Activated CD8-positive, alpha-beta memory T cell treated with anti-CD3 and anti-CD28 coated beads for 24 hours (primary cell): ENCODE measurements around the gene SHLD3.
"Not testable (repeated sequence)": the region's sequence is repeated elsewhere in the genome, so short reads cannot be mapped to it uniquely, and the experiment has no call there.

Experiments
- DNase-seq: peaks from one replicate; pipeline ENCODE4 v3.0.0-alpha.2; 2020

The SHLD3 gene

DNA sequence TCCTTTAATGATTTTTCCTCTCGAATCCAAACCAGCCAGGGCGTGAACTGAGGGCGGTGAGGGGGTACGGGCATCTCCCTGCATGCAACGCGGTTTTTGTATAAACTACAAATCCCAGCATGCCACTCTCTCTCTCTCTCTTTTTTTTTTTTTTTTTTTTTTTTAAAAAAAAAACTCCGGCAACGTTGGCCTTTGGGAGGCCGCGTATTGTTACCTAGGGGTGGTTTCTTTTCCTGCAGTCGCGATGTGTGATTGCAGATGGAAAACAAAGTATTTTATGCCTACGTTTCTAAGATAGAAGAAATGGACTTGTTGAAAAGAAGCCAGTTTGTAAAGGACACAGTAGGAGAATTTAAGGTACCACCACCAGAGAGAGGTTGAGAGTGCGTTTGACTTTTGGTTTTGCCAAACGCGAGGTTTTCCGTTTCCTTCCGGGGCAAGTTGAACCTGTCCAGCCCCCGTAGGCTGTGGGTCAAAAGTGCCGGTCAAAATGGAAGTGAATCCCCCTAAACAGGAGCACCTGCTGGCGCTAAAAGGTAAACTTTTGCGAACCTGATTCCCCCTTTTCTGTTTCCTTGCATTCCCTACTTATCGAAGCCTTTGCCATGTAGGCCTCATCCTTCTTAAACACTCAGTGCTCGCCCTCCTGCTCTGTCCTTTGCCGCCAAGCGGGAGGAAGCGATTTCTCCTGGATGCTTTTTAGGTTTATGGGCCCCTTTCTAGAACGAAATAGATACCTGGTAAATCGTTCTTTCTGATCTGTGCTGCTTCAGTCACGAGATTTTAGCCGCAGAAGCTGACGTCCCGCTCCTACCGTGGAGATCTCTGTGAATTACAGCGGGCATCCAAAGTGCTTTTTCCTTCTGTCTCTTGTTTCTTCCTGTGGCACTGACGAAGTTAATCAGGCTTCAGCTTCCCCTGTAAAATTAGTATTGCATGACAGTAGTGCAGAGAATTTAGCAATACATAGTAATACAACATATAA, at the start of gene SHLD3, which contains the start of gene TRAPPC13:
Gene SHLD3 (plus strand): TSS at position 457 of the 985 bp plus-strand sequence. CDS start 4,561 bp downstream, outside the sequence.
Gene TRAPPC13 (plus strand): TSS at position 457 of the 985 bp plus-strand sequence. CDS start 34 bp downstream, at position 491.
- DNase-seq, result peak; percentile 86

GRCh38 chr5:65577141-65577540, 47.7 kb upstream of the SHLD3 start:
- DNase-seq, result no peak

- no peak for DNase-seq
Observed at GRCh38 chr5:65588694-65589093, 36.1 kb upstream of the SHLD3 start.

DNA sequence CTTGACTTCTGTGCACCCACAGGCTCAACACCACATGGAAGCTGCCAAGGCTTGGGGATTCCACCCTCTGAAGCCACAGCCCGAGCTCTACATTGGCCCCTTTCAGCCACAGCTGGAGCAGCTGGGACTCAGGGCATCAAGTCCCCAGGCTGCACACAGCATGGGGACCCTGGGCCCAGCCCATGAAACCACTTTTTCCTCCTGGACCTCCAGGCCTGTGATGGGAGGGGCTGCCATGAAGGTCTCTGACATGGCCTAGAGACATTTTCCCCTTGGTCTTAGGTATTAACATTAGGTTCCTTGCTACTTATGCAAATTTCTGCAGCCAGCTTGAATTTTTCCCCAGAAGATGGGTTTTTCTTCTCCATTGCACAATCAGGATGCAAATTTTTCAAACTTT, 23.1 kb upstream of the SHLD3 start:
- not testable (repeated sequence) for DNase-seq

GRCh38 chr5:65611524-65611923, 13.3 kb upstream of the SHLD3 start:
- DNase-seq, result no peak

DNA sequence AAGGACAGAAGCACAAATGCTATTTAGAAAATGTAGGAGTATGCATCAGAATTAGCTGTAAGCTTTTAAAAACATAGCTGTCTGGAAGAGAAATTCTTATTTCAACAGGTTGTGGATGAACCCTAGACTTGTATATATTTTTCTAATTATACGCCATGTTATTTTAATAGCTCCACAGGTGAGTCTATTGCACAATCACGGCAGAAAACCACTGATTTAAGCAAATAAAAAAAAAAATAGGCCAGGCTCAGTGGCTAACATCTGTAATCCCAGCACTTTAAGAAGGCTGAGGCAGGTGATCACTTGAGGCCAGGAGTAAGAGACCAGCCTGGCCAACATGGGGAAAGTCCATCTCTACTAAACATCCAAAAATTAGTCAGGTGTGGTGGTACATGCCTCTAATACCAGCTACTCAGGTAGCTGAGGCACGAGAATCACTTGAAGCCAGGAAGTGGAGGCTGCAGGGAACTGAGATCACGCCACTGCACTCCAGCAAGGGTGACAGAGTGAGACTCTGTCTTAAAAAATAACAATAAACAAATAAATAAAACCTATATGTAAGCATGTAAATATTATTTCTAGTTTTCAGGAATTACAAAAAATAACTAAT, 12.4 kb upstream of the SHLD3 start:
- no peak for DNase-seq

GRCh38 chr5:65620021-65620420, 4.8 kb upstream of the SHLD3 start:
- DNase-seq, result no peak

DNA sequence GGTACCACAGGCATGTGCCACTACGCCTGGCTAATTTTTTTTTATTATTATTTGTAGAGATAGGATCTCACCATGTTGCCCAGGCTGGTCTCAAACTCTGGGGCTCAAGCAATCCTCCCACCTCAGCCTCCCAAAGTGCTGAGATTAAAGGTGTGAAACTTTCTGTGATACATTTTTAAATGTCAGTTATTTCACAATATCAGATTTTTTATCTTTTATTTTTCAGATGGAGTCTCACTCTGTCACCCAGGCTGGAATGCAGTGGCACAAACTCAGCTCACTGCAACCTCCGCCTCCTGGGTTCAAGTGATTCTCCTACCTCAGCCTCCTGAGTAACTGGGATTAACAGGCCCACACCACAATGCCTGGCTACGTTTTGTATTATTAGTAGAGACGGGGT, 2.9 kb upstream of the SHLD3 start:
- not testable (repeated sequence) for DNase-seq

DNA sequence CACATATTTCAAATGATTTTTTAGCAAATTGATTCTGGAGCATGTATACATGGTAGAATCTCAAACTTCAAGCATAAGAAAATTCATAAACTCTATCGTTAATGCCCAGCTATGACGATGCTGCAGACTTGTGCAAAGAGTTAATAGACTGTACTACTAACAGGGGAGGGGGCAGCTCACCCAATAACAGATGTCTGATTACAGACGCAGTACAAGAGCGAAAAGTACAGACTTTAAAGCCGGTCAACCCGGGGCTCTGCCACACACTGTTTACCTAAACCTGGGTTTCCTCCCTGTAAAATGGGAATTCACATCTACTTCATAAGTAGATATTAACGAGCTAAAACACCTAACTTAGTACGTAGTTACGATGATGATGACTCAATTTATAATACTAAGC, 1.3 kb upstream of the SHLD3 start:
- DNase-seq, result no peak

GRCh38 chr5:65624025-65624570, 729 bp upstream of the SHLD3 start, which contains the start of gene TRIM23:
TSS of gene TRIM23 (minus strand) at chr5:65624333. CDS start at chr5:65624274, 59 bp downstream.
- DNase-seq, result peak; percentile 91

GRCh38 chr5:65625743-65626142, 916 bp downstream of the SHLD3 start:
- DNase-seq, result no peak

DNA sequence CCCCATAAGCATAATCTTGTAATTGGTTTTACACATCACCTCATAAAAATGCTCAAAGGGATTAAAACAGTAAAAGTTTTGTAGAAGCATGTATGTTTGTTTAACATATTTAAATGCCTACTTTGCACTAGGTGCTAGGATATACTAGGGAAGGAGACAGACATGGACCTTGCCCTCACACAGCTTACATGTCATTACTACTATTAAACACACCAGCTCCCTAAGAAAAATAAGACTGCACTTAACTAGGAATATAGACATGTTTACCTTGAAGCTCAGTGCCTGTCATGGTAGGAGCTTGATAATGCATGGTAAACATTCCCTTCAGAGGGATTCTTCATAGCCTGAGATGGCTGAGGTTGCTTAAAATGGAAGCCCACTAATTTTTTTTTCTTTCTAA, 6.2 kb downstream of the SHLD3 start:
- DNase-seq, result no peak

- no peak for DNase-seq
Observed at GRCh38 chr5:65640240-65640639, 15.4 kb downstream of the SHLD3 start.

DNA sequence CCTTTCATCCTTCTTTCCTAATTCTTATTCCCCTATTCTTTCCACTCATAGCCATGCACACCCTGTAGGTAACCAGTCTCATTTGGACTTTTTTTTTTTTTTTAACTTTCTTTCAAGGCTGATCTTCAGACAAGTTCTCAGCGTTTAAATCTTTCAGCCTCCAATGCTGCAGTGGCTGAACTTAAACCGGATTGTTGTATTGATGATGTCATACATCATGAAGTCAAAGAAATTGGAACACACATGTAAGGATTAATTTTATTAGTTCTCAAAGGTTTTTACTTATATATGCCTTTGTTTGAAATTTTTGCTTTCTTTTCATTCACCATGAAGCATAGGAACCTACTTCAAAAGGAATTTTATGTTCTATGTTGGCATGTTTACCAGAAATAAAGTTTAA, 22.1 kb downstream of the SHLD3 start:
- no peak for DNase-seq

DNA sequence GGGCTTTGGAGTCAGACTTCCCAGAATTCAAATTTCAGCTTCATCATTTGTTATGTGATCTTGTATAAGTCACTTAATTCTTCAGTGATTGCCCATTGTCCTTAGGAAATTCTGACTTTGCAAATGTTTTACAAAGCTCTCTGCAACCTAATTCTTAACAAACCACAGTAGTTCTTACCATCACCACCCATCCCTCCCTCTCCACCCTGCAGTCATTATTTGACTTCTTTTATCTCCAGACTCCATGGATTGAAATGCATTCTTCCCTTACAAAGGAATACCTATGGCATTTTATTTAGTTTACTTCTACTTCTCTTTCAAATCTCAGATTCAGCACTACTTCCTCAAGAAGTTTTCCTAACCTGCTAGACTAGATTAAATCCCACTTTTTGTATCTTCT, 23.1 kb downstream of the SHLD3 start:
- DNase-seq, result no peak

- DNase-seq, result no peak
Observed at GRCh38 chr5:65651144-65651543, 26.3 kb downstream of the SHLD3 start.

- no peak for DNase-seq
Observed at GRCh38 chr5:65654713-65655112, 29.9 kb downstream of the SHLD3 start.

DNA sequence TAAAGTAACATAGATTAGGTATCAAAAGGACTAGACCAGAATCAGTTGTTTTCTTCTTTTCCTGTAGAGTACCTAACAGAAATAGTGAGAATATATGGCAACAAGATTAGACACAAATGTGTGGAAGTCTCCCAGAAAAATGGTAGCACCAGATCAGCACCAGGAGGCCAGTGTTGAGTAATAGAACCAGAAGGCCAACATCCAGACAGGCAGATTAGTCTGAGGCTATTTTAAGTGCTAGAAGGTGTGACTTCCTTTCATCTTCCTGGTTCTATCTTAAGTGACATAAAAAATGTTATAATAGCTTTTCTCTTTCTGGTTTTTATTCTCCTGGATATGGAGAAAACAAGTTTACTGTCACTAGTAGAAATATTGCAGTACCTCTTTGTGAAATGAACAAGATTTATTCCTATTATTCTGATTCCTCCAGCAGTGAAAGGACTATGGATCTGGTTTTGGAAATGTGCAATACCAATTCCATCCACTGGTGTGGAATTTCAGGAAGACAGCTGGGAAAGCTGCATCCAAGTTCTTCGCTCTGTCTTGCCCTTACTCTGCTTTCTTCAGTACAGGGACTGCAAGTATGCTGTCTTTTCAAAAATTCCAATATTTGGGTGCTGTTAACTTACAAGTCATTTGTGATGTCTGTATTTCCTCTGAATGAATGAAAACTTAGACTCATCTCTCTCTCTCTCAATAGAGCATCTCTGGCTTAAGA, 39.1 kb downstream of the SHLD3 start:
- no peak for DNase-seq

DNA sequence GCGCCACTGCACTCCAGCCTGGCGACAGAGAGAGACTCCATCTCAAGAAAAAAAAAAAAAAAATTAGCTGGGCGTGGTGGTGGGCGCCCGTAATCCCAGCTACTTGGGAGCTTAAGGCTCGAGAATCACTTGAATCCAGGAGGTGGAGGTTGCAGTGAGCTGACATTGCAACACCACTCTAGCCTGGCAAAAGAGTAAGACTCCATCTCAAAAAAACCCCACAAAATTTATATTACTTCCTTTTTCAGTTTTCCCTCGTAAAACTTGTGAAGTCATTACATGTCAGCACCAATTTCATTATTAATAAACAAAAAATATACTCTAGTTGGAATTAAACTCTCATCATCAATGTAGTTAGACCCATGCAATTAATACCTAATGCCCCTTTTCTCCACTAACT, 43.9 kb downstream of the SHLD3 start:
- no peak for DNase-seq

DNA sequence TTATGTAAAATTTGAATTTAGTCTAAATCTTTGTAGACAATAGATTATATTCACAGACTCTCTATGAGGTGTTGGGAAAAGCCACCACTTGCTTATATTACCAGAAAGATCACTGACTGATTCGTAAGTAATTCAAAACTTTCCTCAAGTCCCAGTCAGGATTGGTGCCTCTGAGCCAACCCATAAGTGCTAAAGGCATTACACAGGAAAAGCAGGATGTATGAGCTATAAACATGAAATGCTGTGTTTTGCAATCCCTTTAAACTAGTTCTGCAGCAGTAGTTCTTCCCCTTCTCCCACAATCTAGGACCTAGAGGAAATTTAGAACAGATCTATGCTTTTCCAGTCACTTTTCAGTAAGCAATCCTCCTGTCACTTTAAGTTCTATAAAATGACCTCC, 48.0 kb downstream of the SHLD3 start:
- DNase-seq, result no peak

DNA sequence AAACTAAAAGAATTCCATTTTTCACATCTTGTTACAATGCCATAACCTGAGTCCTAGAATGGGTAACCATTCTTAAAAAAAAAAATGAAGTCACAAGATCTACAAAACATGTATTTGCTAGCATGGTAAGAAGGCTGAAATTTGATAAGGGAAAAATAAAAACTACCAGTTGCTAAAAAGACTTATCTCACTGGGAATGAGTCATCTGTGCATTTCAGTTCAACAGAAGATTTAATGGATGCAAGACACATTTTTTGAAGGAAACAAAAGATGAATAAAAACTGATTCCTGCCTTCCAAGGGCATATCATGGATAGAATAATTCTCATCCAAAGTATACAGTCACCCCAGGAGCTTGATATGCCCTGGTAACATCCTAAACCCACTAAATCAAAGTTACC, 49.9 kb downstream of the SHLD3 start:
- no peak for DNase-seq

DNA sequence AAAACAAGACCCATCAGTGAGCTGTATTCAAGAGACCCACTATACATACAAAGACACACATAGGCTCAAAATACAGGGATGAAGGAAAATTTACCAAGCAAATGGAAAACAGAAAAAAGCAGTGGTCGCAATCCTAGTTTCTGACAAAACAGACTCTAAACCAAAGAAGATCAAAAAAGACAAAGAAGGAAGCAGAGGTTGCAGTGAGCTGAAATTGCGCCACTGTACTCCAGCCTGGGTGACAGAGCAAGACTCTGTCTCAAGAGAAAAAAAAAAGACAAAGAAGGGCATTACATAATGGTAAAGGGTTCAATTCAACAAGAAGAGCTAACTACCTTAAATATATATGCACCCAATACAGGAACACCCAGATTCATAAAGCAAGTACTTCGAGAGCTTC, 51.2 kb downstream of the SHLD3 start:
- DNase-seq, result not testable (repeated sequence)
